Activated naive CD8-positive, alpha-beta T cell treated with anti-CD3 and anti-CD28 coated beads for 36 hours (primary cell): ENCODE measurements around the gene PYCR2. TPM values are rescaled to one million over a fixed set of nuclear protein-coding genes. Genes with fewer than 3 reads are reported as not detected.
"Not testable (repeated sequence)": the region's sequence is repeated elsewhere in the genome, so short reads cannot be mapped to it uniquely, and the experiment has no call there.

Experiments
- DNase-seq: peaks from one replicate; pipeline ENCODE4 v3.0.0; 2021
- H3K27ac Mint-ChIP-seq: one replicate; pipeline ENCODE4 v1.8.0; 2022; ENCODE audit warnings: mild to moderate bottlenecking, moderate library complexity, mixed read lengths
- H3K27me3 Mint-ChIP-seq: one replicate; pipeline ENCODE4 v1.8.0; 2022; ENCODE audit warnings: mild to moderate bottlenecking, mixed read lengths
- H3K36me3 Mint-ChIP-seq: one replicate; pipeline ENCODE4 v1.8.0; 2021; ENCODE audit warnings: mild to moderate bottlenecking, mixed read lengths
- H3K4me1 Mint-ChIP-seq: one replicate; pipeline ENCODE4 v1.8.0; 2021; ENCODE audit warnings: mixed read lengths
- H3K4me3 Mint-ChIP-seq: one replicate; pipeline ENCODE4 v1.8.0; 2022; ENCODE audit warnings: mild to moderate bottlenecking, moderate library complexity, mixed read lengths
- H3K9me3 Mint-ChIP-seq: one replicate; pipeline ENCODE4 v1.8.0; 2022; ENCODE audit warnings: mixed read lengths
- total RNA-seq, 2 experiments: library from RNA; stranded (reverse); gene quantifications; one replicate each; pipeline ENCODE4 v1.2.3, GENCODE V29; 2021

PYCR2 gene
- total RNA-seq, 2 experiments from 2014 or later: 142 to 149 TPM

- peaks cover 11% of the 10 kb centered on the region for H3K4me1 Mint-ChIP-seq
- no peaks in the 10 kb centered on the region for H3K9me3 Mint-ChIP-seq
- no peak overlapping the region for H3K4me3 Mint-ChIP-seq
- H3K36me3 Mint-ChIP-seq: no peaks in the 10 kb centered on the region
- no peak for DNase-seq
- no peaks in the 10 kb centered on the region for H3K27me3 Mint-ChIP-seq
- no peak overlapping the region for H3K27ac Mint-ChIP-seq
These were observed 22.8 kb upstream of the PYCR2 start for GRCh38 chr1:225946803-225947202.

GRCh38 chr1:225946082-225946620 lies 22.1 kb upstream of the PYCR2 start:
- Mint-ChIP-seq H3K27me3 (no peaks in the 10 kb centered on the region), H3K4me3 (no peak overlapping the region), H3K36me3 (no peaks in the 10 kb centered on the region), H3K9me3 (no peaks in the 10 kb centered on the region), H3K27ac (no peak overlapping the region), H3K4me1 (peaks cover 11% of the 10 kb centered on the region)
- no peak for DNase-seq

GRCh38 chr1:225945564-225945963 lies 21.5 kb upstream of the PYCR2 start:
- Mint-ChIP-seq H3K9me3 (no peaks in the 10 kb centered on the region), H3K4me1 (peaks cover 11% of the 10 kb centered on the region), H3K4me3 (no peak overlapping the region), H3K27ac (no peak overlapping the region), H3K36me3 (no peaks in the 10 kb centered on the region), H3K27me3 (no peaks in the 10 kb centered on the region)
- no peak for DNase-seq

- Mint-ChIP-seq H3K4me3 (no peak overlapping the region), H3K36me3 (no peaks in the 10 kb centered on the region), H3K27ac (no peak overlapping the region), H3K4me1 (peaks cover 11% of the 10 kb centered on the region), H3K27me3 (no peaks in the 10 kb centered on the region), H3K9me3 (no peaks in the 10 kb centered on the region)
- DNase-seq: no peak
These were observed 20.9 kb upstream of the PYCR2 start for GRCh38 chr1:225944951-225945350.

GRCh38 chr1:225944387-225944786 lies 20.3 kb upstream of the PYCR2 start:
- Mint-ChIP-seq H3K4me3 (no peak overlapping the region), H3K4me1 (peaks cover 11% of the 10 kb centered on the region), H3K27ac (no peak overlapping the region), H3K9me3 (no peaks in the 10 kb centered on the region), H3K27me3 (no peaks in the 10 kb centered on the region), H3K36me3 (no peaks in the 10 kb centered on the region)
- no peak for DNase-seq

- H3K27me3 Mint-ChIP-seq: no peaks in the 10 kb centered on the region
- H3K9me3 Mint-ChIP-seq: no peaks in the 10 kb centered on the region
- H3K4me3 Mint-ChIP-seq: no peak overlapping the region
- no peak for DNase-seq
- peaks cover 11% of the 10 kb centered on the region for H3K4me1 Mint-ChIP-seq
- H3K36me3 Mint-ChIP-seq: no peaks in the 10 kb centered on the region
- H3K27ac Mint-ChIP-seq: no peak overlapping the region
These were observed 19.5 kb upstream of the PYCR2 start for GRCh38 chr1:225943582-225943981.

- Mint-ChIP-seq H3K27ac (no peak overlapping the region), H3K4me1 (peaks cover 11% of the 10 kb centered on the region), H3K9me3 (no peaks in the 10 kb centered on the region), H3K4me3 (no peak overlapping the region), H3K36me3 (no peaks in the 10 kb centered on the region), H3K27me3 (no peaks in the 10 kb centered on the region)
- DNase-seq: no peak
These were observed 18.5 kb upstream of the PYCR2 start for GRCh38 chr1:225942574-225942973.

GRCh38 chr1:225941942-225942222 lies 17.8 kb upstream of the PYCR2 start:
- Mint-ChIP-seq H3K9me3 (no peaks in the 10 kb centered on the region), H3K36me3 (no peaks in the 10 kb centered on the region), H3K4me1 (peaks cover 11% of the 10 kb centered on the region), H3K4me3 (no peak overlapping the region), H3K27ac (no peak overlapping the region), H3K27me3 (no peaks in the 10 kb centered on the region)
- no peak for DNase-seq

GRCh38 chr1:225941187-225941941 lies 17.3 kb upstream of the PYCR2 start, which contains the start of gene LEFTY2:
LEFTY2 (minus strand) TSS chr1:225941220; CDS start chr1:225941140, 80 bp downstream.
- H3K27ac Mint-ChIP-seq: no peak within 1 kb of the TSS
- DNase-seq: no peak
- peaks cover 11% of the 10 kb centered on the region for H3K4me1 Mint-ChIP-seq

GRCh38 chr1:225940385-225941151 lies 16.5 kb upstream of the PYCR2 start:
- Mint-ChIP-seq H3K4me3 (no peak overlapping the region), H3K4me1 (peaks cover 11% of the 10 kb centered on the region), H3K27me3 (no peaks in the 10 kb centered on the region), H3K9me3 (no peaks in the 10 kb centered on the region), H3K27ac (no peak overlapping the region), H3K36me3 (no peaks in the 10 kb centered on the region)
- DNase-seq: no peak

More at GRCh38 chr1:225941187-225941941, 17.3 kb upstream of the PYCR2 start, which contains the start of gene LEFTY2:
- Mint-ChIP-seq H3K4me3 (no peak within 1 kb of the TSS), H3K27me3 (no peaks in the 10 kb centered on the region), H3K36me3 (no peaks in the 10 kb centered on the region), H3K9me3 (no peaks in the 10 kb centered on the region)

GRCh38 chr1:225939939-225940310 lies 15.9 kb upstream of the PYCR2 start:
- H3K27ac Mint-ChIP-seq, H3K36me3 Mint-ChIP-seq, H3K4me1 Mint-ChIP-seq, H3K9me3 Mint-ChIP-seq, H3K4me3 Mint-ChIP-seq, DNase-seq, H3K27me3 Mint-ChIP-seq: not testable (repeated sequence)

GRCh38 chr1:225939097-225939938 lies 15.3 kb upstream of the PYCR2 start:
- not testable (repeated sequence) for H3K36me3 Mint-ChIP-seq, H3K4me1 Mint-ChIP-seq, H3K4me3 Mint-ChIP-seq, H3K27me3 Mint-ChIP-seq, H3K27ac Mint-ChIP-seq, DNase-seq, H3K9me3 Mint-ChIP-seq

- H3K9me3 Mint-ChIP-seq: no peaks in the 10 kb centered on the region
- H3K27ac Mint-ChIP-seq: no peak overlapping the region
- no peaks in the 10 kb centered on the region for H3K27me3 Mint-ChIP-seq
- H3K4me1 Mint-ChIP-seq: no peaks in the 10 kb centered on the region
- H3K4me3 Mint-ChIP-seq: no peak overlapping the region
- no peak for DNase-seq
- H3K36me3 Mint-ChIP-seq: no peaks in the 10 kb centered on the region
These were observed 13.3 kb upstream of the PYCR2 start for GRCh38 chr1:225937048-225937968.

- Mint-ChIP-seq H3K4me1 (no peaks in the 10 kb centered on the region), H3K36me3 (no peaks in the 10 kb centered on the region), H3K27me3 (no peaks in the 10 kb centered on the region), H3K4me3 (no peak overlapping the region), H3K9me3 (no peaks in the 10 kb centered on the region), H3K27ac (no peak overlapping the region)
- no peak for DNase-seq
These were observed 12.5 kb upstream of the PYCR2 start for GRCh38 chr1:225936523-225936922.
